ENCODE data around the gene FBLN2. TPM values are rescaled to one million over a fixed set of nuclear protein-coding genes. Genes with fewer than 3 reads are reported as not detected.

The FBLN2 gene
- total RNA-seq, 1 donor from 2014 or later = 1.3 TPM

DNA sequence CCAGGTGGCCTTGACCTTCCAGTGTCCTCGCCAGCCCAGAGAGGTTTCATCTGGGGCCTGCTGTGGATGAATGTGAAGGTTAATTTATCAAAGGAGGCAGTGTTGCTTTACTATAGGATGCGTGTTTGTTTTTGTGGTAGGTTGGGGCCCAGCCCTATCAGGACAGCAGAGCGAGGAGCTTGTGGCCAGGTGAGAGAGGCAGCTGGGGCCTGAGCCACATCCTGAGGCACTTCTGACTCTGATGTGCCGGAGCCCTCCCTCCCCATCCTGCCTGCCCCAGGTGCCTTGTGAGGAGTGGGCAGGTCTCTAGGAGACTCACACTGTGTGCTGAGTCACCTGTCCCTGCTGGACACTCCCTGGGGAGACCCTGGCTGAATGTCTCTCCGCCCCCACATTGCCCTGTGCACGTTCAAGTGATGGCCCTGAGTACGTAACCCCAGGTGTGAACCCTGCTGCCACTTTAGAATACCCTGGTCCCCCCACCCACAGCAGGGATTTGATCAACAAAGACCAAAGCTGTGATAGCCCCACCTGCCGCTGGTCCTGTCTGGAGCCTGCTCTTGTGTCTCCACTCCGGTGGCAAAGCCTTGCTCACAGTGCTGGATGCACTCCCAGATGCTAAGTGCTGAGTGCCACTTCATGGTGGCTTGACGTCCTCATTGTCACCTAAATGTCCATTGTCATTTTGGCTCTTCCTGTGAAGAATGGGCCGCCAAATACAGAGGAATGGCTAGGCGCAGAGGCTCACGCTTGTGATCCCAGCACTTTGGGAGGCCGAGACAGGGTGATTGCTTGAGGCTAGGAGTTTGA lies 16.0 kb downstream of the FBLN2 start:
- TF ChIP-seq, protein P1, sequence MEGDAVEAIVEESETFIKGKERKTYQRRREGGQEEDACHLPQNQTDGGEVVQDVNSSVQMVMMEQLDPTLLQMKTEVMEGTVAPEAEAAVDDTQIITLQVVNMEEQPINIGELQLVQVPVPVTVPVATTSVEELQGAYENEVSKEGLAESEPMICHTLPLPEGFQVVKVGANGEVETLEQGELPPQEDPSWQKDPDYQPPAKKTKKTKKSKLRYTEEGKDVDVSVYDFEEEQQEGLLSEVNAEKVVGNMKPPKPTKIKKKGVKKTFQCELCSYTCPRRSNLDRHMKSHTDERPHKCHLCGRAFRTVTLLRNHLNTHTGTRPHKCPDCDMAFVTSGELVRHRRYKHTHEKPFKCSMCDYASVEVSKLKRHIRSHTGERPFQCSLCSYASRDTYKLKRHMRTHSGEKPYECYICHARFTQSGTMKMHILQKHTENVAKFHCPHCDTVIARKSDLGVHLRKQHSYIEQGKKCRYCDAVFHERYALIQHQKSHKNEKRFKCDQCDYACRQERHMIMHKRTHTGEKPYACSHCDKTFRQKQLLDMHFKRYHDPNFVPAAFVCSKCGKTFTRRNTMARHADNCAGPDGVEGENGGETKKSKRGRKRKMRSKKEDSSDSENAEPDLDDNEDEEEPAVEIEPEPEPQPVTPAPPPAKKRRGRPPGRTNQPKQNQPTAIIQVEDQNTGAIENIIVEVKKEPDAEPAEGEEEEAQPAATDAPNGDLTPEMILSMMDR (IDR thresholded peaks at IDR 0.05) = no peak
- no peak for ATAC-seq (ENCODE audit: low read depth)
- CTCF ChIA-PET = no interaction called here
- intact Hi-C loops (cut with micrococcal nuclease) = no loop called here
- H3K27ac Mint-ChIP-seq = no peak overlapping the region
- no peaks in the 10 kb centered on the region for H3K4me1 Mint-ChIP-seq
- H3K27me3 Mint-ChIP-seq = peaks cover 3% of the 10 kb centered on the region
- H3K4me3 Mint-ChIP-seq = no peak overlapping the region
- no peak for DNase-seq
- no peaks in the 10 kb centered on the region for H3K36me3 Mint-ChIP-seq (ENCODE audit: low read depth)
- H3K9me3 Mint-ChIP-seq = no peaks in the 10 kb centered on the region
- POLR2A ChIA-PET = no interaction called here

DNA sequence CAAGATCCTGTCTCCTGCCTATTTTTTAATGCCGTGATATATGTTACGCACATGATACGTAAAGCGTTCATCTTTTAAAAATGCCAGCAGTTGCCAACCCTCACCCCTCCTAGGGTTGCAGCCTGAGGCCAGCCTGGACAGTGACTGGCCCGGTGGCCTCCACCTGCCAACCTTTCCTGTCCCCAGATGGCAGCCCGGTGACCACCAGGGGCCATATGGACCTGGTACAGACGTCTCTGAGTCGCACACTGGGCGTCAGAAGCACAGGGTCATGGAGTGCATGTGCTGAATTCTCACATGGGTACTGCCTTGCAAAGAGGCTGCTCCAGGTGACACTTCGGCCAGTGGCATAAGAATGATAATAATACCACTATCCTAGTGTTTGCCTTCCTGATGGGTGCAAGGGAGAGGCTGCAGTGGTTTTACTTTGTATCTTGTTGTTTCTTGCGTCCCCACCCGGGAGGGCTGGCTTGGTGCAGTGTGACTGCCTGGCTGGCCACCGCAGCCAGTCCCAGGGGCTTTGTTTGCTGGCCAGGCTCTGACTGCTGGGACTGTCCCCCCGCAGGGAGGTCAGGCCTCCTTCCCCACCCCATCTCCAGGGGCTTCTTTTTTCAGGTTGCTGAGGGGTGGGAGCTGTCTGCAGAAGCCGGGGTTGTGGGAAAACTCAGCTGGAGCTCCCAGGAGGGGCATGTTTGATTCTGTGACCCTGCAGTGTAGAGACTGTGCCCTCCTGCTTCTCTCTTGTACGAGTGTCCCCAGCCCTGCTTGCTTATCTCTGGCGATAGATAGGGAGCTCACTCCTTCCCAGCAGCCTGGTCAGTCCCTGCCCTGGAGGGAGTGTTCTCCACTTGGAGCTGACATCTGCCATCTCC lies 16.9 kb downstream of the FBLN2 start:
- no peak for ATAC-seq (ENCODE audit: low read depth)
- Mint-ChIP-seq H3K27ac (no peak overlapping the region), H3K4me3 (no peak overlapping the region), H3K4me1 (no peaks in the 10 kb centered on the region), H3K27me3 (peaks cover 3% of the 10 kb centered on the region), H3K36me3 (ENCODE audit: low read depth) (no peaks in the 10 kb centered on the region), H3K9me3 (no peaks in the 10 kb centered on the region)
- ChIA-PET CTCF (no interaction called here), POLR2A (no interaction called here)
- TF ChIP-seq, protein P1 (IDR thresholded peaks at IDR 0.05) = no peak
- DNase-seq = no peak
- intact Hi-C loops (cut with micrococcal nuclease) = no loop called here

DNA sequence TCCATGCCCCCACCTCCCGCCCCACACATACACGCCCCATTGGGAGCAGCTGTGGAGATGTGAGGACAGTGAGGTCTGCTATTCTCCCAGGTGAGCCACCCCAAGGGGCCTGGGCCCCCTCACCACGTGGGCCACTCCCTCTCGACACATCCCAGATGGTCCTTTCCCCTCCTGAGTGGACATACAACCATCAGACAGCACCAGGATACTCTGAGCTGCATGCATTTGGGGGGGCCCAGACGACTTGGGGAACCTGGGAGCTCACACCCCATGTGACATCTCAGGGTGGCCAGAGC lies 17.5 kb downstream of the FBLN2 start:
- H3K27me3 Mint-ChIP-seq = peaks cover 2% of the 10 kb centered on the region
- no peak overlapping the region for H3K4me3 Mint-ChIP-seq
- no peak for DNase-seq
- POLR2A ChIA-PET = no interaction called here
- CTCF ChIA-PET = no interaction called here
- H3K4me1 Mint-ChIP-seq = no peaks in the 10 kb centered on the region
- no peaks in the 10 kb centered on the region for H3K36me3 Mint-ChIP-seq (ENCODE audit: low read depth)
- H3K9me3 Mint-ChIP-seq = no peaks in the 10 kb centered on the region
- intact Hi-C loops (cut with micrococcal nuclease) = no loop called here
- ATAC-seq (ENCODE audit: low read depth) = no peak
- TF ChIP-seq, protein P1 (IDR thresholded peaks at IDR 0.05) = no peak
- H3K27ac Mint-ChIP-seq = no peak overlapping the region

DNA sequence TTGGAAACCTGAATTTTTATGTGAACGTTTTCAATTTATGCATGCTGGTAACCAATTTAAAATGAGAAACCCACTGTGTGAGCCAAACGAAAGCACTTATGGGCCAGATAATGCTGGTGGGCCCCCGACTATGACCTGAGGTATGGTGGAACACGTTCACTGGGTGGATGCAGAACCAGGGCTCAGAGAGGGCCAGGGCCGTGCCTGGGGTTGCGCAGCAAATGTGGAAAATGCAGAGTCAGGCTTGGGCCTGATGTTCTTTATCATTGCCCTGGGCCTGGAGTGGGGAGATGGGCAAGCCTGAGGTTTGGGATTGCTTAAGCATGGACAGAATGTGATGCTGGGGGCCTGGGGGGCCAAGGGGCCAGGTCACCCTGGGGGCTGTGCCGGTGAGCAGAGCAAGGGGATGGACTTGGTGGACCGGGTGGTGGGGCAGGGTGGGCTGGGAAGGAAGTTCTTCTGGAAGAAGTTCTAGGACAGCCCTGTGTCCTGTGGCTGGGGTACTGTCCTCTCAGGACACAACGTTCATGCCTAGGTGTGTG lies 17.9 kb downstream of the FBLN2 start:
- no peaks in the 10 kb centered on the region for H3K36me3 Mint-ChIP-seq (ENCODE audit: low read depth)
- no peaks in the 10 kb centered on the region for H3K27me3 Mint-ChIP-seq
- intact Hi-C loops (cut with micrococcal nuclease) = no loop called here
- no peak overlapping the region for H3K27ac Mint-ChIP-seq
- DNase-seq = no peak
- no peak overlapping the region for H3K4me3 Mint-ChIP-seq
- ATAC-seq (ENCODE audit: low read depth) = no peak
- CTCF ChIA-PET = no interaction called here
- TF ChIP-seq, protein P1 (IDR thresholded peaks at IDR 0.05) = no peak
- POLR2A ChIA-PET = no interaction called here
- H3K4me1 Mint-ChIP-seq = no peaks in the 10 kb centered on the region
- H3K9me3 Mint-ChIP-seq = no peaks in the 10 kb centered on the region
